ENCODE measurements around the gene SND1.
"Not testable (repeated sequence)": the region's sequence is repeated elsewhere in the genome, so short reads cannot be mapped to it uniquely, and the experiment has no call there.

The SND1 gene

DNA sequence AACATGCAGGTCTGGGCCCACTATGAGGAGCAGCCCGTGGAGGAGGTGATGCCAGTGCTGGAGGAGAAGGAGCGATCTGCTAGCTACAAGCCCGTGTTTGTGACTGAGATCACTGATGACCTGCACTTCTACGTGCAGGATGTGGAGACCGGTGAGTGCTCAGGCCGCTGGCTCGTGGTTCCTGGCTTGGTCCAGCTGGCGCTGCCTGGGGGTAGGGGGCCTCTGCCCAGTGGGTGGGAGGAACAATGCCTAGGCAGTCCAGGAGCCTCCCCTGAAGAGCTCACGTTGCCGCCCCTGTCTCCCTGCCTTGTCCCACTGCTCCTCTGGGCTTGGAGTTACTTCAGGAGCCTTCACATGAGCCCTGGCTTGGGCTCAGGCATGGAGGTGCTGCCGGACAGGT is 429.4 kb downstream of the SND1 start:
- no peak for DNase-seq

DNA sequence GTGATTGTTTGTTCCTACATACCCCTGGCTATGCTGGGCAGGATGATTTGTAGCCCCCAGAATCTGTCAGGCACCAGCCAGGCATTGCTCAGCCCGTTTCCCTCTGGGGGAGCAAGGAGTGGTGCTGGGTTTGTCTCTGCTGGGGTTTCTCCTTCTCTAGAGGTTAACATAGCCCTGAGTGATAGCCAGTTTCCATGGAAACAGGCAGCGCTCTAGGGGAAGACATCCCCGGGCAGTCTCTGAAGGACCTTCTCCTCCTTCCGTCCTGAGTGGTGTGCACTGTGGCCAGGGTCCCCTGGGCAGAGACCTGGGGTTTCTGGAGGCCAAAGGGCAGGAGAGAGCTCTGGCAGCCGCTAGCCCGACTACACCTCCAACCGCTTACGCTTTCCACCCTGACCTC is 429.8 kb downstream of the SND1 start:
- DNase-seq = no peak

DNA sequence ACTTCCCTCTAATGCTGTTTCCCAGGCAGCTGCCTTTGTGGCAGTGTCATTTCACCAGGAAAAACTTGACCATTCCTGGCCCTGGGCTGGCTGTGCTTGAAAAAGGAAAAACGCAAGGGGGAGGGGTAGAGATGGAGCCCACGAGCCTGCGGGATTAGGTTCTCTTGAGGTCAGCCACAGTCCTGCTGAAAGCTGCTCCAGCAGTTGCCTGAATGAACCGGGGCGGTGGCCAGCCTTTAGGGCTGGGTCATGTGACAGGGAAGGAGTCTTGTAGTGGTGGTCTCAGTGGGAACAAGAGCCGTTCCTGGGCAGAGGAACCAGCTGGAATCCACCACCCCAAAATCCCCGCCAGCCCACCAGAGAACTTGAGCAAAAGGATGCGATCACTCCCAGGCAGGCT is 430.4 kb downstream of the SND1 start:
- DNase-seq = no peak

DNA sequence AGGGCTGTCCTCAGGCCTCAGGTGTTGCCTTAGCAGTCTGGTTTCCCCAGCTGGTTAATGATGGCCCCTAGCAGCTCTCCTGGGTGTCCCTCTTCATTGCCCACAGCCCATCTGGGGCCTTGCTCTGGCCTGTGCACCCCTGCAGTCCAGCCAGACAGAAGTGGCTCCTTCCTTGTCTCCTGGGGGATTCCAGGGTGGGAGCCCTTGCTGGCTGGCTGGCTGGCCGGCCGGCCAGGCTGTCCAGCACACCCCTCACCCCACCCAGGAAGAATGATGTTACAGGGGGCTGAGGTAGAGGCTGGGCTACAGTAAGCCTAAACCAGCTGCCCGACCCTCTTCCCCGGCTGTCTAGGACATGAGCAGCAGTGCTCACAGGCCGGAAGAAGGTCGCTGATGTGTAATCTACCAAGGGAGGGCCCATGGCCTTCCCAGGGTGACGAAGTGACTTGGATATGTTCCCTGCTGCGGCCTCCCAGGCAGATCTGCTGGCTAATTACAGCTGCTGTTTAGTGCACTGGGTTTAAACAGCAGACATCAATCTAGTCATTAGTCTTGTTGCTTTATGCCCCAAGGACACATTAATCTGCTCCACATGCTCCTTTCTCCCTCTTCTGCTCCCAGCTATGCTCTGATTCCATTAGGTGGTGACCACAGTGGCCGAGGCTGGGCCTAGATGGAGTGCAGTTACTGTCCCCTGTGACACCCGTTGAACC is 433.1 kb downstream of the SND1 start:
- DNase-seq = no peak

DNA sequence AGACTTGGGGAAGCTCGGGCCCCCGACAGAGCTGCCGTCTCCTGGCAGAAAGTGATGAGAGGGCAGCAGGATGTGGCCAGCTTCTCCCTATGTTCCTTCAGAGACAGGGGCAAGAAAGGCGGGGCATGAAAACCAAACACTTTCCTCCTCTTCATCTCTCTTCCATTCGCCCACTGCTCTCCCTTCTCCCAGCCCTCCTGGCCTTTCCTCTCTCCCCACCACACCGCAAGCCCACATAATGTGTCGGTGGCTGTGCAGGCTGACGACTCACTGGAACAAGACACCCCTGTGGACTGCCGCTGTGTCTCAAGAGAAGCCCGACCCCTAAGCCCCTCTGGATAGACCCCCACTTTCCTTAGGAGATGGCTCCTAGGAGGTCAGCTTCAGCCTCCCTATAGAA is 438.5 kb downstream of the SND1 start:
- DNase-seq = no peak

DNA sequence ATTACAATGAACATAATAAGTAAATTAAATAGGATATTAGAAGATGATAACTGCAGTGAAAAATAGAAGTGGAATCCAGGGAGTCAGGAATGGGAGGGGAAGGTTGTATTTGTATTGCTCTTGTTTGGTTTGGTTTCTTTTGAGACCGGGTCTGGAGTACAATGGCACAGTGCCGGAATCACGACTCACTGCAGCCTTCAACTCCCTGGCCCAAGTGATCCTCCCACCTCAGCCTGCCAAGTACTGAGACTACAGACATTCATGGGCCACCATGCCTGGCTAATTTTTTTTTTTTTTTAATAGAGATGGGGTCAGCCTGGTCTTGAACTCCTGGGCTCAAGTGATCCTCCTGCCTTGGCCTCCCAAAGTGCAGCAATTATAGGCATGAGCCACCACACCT is 439.1 kb downstream of the SND1 start:
- no peak for DNase-seq

DNA sequence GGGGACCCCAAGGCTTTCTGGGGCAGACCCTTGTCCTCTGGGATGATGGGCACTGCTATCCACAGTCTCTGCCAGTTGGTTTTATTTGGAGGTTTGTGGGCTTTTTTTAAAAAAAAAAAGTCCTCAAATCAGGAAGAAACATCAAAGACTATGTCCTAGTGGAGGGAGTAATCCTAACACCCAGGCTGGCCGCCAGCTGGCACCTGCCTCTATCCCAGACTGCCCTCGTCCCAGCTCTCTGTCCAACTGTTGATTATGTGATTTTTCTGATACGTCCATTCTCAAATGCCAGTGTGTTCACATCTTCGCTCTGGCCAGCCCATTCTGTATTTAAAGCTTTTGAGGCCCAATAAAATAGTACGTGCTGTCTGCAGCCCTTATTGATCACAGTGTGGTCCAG is 440.2 kb downstream of the SND1 start:
- no peak for DNase-seq

DNA sequence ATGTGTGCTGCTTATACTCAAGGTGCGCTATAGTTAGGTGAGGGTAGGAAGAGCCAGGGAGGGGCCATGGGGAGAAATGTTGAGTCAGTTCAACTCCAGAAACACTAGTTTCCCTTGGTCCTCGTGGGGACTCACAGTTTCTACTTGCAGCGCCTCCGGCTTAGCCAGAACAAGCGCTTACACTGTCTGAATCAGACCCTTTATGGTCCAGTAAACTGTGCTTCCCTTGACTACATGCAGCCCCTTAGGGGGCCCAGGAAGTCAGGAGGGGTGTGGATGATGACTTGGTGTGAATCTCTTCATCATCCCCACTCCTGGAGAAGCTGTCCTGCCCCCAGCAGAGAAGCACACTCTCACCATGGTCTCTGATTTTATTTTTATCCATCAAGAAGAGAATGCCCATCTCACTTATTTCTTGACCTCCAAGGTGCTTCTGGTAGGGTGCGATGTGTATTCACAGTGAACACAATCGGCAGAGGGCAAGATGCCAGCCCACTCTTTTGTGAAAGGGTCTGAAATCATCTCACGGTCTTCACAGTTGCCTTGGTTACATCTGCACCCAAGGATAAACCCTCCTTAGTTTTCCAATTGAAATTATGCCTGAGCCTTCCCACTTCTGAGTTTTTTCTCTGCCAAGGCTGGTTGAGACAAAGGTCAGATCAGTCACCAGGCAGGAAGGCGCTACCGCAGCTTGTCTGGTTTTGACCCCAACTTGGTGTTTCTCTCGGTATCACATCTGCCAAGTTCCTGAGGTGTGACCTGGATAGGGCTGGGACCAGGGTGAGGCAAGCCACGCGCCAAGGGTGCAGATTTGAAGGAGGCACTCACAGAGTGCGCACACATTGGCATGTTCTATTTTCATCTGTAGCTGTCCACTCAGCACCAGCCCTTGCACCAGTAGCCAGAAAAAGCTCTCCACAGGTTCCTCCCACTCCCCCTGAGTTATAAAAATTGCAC is 441.9 kb downstream of the SND1 start:
- DNase-seq = no peak

DNA sequence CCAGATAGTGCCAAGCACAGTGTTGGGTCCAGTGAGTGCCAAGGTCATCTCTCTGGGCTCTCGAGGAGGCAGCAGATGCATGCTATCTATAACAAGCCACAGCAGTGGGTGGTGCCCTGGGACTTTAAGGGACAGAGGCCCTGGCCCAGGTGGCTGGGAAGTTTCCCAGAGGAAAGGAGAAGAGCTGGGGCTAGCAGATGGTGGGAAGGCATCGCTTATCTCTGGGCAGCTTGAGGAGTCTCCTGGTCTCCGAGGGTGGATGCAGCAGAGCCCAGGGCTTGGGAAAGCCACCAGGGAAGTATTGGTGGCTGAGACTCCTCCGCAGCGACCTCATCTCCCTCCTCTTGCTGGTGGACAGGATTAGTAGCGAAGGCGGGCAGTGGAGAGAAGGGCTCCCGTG is 442.7 kb downstream of the SND1 start:
- DNase-seq = no peak

DNA sequence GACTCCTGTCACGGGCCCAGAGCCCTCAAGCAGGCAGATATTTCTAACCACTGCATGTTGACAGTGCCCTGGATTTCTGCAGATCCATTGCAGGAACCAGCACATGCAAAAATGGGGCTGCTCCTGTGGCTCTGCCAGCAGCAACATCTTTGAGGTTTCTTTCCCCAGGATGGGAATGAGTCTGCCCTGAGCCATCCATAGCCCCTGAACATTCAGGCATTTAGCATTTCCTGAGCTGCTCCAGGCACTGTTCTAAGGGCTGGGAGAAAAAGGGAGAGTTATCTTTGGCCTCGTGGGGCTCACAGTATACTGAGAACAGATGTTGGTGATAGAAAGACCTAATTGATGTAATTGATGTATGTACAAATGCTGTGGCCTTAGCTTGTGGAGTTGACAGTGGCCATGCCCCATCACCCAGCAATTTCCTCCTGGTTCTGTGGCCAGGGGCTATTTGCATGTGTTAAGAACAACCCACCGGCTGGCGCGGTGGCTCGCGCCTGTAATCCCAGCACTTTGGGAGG is 445.3 kb downstream of the SND1 start:
- no peak for DNase-seq

DNA sequence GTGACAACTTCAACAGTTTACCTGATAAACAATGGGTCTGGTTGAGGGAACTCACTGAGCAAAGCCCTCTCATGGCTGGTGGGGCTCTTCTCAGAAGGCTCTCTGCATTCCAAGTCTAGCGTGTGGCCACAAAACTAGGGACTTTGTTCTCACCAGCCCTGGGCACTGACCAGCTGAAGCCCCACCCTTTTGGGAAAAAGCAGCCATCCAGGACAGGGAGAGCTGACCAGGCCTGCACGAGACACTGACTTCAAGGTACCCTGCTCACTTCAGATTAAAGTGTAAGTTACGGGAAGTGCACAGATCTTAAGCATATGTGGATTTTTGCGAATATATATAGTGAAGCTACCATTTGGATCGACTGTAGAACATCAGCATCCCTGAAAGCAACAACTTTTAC is 446.6 kb downstream of the SND1 start:
- DNase-seq = no peak

DNA sequence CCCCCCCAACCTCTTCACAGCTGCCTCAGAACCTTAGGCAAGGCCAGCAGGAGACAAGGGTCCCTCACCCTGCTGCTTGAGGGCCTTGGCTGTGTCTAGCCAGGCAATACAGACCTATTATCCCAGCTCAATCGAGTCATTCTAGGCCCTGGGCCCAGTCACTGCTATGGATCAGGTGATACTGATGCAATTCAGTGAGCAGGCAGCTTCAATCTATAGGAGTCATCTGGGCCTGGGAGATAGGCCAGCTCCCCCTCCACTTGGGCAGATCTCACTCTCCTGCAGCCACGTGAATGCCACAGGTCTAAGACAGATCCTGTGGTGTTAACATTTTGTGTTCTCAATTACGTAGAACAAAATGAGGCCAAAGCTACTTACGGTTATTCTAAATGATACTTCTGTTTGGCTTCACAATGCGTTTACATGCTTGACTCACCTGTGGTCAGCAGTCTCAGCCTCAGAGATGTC is 447.2 kb downstream of the SND1 start:
- no peak for DNase-seq

DNA sequence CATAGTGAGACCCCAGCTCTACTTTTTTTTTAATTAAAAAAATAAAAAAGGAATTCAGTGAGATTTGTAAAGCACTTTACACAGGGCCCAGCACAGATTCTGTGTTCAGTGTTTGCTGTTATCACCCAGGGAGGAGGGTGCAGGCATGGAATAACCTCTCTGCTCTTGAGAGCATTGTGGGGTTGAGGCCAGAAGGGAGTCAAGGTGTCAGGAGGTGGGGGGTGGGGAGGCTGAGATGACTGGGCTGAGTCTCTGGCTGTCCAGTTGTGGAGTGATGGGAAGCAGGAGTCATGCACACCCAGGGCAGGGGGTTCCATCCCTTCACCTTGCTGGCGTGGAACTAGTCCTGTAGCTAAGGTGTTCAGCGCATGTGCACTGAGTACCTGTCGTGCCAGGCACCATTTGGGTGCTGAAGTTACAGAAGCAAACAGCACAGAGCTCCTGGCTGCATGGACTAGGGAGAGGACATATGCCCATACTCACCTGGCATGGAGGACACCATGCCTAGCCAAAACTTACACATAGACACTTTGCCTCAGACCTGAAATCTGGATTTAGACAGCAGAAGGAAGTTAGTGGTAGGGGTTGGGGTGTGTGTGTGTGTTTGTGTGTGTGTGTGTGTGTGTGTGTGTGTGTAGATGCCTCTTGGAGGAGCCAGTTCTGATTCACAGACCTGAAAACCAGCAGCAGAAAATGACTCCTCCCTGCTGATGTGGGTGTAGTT is 448.4 kb downstream of the SND1 start:
- DNase-seq = no peak

DNA sequence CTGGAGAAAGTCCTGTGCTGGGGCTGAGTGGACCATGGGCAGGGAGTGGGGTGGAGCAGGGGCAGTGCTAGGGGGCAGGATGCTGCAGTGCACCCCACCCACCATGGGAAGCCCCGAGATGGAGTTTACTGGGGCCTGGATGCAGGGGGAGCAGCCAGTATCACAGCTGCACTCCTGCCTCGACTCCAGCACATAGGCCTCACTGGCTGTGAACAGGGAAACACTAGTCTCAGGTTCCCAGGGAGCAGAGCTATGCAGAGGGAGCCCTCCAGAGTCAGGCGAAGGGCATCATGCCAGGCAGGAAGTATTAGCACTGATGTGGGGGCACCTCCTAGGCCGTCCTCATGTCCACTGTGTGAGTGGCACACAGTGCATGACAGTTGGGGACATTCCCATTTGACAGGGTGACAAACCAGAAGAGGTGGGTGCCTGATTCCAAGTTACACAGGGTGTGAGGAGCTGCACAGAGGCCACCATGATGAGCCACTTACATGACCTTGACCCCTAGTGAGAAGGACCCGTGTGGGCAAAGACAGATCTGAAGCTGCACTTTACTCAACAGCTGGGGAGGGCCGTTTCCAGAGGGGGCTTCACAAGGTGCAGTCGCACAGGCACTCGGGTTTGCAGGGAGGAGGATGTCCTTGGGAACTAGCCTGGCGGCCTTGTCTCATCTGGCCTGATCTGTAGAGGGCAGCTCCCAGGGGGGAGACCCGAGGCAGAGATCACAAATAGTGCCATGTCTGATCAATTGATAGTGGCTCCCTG is 449.1 kb downstream of the SND1 start:
- no peak for DNase-seq

DNA sequence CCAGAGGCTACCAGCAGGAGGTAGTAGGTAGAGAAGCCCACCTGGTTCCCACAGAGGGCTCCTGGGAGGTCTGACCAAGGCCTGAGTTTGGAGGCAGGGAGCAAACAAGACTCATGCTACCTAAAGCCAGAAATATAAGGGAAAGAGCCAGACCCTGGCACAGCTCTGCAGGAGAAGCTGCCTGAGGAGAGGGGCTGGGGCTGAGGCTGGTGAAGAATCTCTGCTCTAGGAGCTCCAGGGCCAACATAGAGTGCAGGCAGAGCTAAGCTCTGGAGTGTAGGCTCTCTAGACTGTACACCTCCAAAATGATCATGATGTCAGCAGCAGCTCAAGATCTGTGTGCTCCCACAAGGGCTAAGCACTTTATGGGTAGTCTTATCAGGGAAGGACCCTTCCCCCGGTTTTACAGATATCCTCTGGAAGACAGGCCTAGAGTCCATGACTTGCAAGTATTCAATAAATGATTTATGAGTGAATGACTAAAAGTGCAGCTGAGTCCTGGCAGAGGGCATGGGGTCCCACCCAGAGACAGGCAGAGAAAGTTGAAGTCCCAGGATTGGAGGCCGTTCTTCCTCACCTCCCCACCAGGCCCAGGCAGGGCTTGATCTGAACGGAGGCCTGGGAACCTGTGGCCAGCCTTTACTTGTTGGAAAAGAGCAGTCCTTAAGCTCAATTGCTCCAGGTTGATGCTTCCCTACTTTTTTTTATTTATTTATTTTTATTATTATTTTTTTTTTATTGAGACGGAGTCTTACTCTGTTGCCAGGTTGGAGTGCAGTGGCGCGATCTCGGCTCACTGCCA is 450.7 kb downstream of the SND1 start:
- no peak for DNase-seq

DNA sequence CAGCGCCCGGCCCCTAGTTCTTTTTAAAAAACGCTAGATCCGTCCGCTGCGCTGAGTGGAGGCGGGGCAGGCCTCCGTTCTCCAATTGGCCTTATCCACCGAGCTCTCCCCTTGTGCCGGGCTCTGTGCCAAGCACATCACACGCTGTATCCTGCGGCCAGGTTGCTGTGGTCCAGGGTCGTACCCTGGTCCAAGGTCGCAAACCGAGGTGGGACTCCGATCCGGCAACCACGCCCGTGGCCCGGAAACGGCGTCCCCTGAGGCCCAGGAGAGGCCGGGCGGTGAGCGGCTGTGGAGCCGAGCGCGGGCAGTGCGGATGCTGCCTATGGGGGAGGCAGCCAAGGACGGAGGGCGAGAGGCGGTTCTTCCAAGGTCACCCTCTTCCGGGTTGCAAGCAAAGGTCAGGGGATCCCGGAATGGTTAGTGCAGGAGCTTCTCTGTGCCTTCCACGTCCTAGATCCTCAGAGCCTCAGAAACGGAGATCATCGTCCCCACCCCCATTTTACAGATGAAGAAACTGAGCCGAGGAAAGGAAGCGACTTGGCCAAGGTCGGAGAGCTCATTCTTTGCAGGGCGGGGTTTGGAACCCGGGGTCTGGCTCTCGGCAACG is 451.6 kb downstream of the SND1 start:
- DNase-seq = no peak

DNA sequence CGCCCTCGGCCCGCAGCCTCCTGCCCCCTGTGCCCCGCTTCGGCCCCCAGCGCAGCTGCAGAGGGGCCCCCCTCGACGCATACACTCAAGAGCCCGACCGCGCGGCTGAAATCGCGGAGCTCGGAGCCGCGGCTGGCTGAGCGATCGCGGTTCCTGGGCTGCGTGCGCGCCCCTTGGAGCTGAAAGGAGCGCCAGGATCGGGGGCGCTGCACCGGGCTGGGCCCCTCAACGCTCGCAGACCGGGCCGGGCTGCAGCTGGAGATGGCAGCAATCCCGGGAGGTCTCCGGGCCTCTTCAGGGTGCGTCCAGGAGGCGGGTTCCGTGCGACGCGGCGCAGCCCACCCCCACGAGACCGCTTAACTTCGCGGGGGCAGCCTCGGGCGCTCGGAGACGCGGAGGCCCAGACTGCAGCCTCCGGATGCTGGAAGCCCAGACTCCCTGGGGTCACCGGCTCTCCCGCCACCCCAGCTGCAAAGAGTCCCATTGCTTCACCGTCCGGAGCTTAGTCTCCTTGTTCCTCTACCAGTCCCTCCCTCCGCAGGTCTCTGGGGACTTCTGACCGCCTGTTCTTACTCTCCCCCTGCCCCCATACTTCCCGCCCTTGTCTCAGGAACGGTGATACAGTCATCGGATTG is 452.2 kb downstream of the SND1 start:
- DNase-seq = no peak

DNA sequence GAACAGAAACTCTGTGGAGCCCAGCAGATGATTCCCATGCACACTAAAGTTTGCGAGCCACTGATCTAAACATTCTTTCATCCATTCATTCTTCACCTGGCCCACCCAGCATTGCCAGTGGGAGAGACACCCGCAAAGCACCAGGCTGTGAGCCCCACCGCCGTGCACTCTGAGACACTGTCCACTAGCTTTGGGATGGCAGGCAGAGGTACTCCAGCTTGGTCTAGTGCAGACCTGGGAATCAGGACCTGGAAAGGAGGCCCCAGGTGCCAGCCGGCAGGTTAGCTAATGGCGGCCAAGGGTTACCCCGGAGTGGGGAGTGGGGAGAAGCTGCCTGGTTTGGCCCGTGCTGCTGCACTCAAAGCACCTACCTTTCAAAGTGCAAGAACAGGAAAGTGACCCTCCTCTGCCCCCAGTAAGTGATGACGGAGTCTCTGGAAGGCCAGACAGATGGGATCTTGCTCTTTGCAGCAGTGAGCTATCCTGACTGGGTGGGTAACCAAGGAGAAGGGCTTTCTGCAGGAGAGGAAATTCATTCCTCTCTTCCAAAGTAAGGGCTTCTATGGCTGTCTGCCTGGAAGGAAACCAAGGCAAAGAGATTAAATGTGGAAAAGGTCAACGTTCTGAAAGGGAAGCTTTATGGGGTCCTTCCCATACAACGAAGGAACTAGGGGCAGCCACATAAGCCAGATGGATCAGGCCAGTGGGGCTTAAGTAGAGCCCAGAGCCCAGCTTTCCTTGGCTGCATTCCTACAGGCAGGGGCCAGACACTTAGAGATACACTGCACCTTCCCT is 453.4 kb downstream of the SND1 start:
- DNase-seq = no peak

DNA sequence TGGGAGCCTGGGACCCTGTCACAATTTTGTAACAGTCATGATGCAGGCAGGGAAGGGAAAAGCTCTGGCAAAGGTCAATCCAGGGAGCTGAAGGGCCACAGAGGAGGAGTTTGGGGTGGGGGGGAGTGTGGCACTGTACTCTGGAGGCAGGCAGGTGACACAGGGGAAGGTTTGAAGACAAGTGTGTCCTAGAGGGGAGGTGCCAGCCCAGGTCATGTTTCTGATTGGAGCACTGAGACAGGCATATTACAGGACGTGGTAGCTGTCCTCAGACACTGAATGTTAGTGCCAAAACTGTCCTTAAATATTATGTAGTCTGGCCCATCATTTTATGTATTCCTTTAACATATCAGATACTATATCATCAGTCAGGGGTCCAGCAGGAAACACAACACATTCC is 454.8 kb downstream of the SND1 start:
- DNase-seq = no peak

DNA sequence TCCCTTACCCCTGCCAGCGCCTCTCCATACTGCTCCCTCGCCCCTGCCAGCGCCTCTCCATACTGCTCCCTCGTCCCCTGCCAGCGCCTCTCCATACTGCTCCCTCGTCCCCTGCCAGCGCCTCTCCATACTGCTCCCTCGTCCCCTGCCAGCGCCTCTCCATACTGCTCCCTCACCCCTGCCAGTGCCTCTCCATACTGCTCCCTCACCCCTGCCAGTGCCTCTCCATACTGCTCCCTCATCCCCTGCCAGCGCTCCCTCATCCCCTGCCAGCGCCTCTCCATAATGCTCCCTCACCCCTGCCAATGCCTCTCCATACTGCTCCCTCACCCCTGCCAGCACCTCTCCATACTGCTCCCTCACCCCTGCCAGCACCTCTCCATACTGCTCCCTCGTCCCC is 455.5 kb downstream of the SND1 start:
- not testable (repeated sequence) for DNase-seq

Data from effector CD8-positive, alpha-beta T cell (primary cell).